GM12873 (cell line): ENCODE data around the gene ATF5.

Experiments
- TF ChIP-seq, protein P1 (sequence below): IDR thresholded peaks from 2 replicates; pipeline ENCODE4 v1.5.1; 2012; ENCODE audit warnings: low read depth, mild to moderate bottlenecking, moderate library complexity, low read length, control low read depth; ENCODE audit not compliant: insufficient read depth; ENCODE audit errors: missing control alignments

The ATF5 gene

DNA sequence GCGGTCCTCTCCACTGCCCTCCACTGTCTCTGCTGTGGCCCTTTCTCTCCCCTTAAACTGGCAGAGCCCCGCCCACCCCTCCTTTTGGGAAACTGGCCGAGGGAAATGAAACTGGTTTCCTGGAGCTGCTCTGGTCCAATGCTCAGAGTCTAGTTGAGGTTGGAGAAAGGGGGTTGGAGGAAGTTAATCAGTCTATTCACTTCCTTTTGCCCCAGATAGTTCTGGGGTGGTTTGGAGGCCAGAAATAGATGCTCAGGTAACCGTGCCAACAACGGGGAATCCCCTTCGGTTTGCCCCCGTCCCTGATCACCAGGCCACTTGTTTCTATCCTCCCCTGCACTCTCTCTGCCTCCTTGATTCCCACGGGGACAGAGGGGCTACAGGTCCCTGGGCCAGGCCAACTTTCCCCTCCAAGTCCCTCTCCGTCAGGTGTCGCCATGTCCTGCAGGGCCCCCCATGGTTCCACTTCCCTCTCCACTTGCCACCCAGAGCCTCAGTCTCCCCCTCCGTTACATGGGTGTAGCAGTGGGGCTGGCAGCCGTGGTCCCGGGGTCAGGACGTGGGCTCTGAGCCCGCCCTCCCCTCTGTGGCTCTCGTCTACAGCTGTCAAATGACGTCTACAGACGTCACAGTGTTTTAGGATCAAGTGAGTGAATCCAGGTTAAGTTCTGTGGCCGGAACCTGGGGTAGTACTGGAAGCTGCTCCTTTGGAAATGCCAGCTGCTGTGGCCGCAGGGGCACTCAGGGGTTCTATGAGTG lies 32.0 kb upstream of the ATF5 start, which contains the start of gene IL4I1:
TSS of gene IL4I1 (minus strand) at position 25 of the 759 bp plus-strand sequence. CDS start 727 bp downstream, outside the sequence.
- TF ChIP-seq, protein P1, sequence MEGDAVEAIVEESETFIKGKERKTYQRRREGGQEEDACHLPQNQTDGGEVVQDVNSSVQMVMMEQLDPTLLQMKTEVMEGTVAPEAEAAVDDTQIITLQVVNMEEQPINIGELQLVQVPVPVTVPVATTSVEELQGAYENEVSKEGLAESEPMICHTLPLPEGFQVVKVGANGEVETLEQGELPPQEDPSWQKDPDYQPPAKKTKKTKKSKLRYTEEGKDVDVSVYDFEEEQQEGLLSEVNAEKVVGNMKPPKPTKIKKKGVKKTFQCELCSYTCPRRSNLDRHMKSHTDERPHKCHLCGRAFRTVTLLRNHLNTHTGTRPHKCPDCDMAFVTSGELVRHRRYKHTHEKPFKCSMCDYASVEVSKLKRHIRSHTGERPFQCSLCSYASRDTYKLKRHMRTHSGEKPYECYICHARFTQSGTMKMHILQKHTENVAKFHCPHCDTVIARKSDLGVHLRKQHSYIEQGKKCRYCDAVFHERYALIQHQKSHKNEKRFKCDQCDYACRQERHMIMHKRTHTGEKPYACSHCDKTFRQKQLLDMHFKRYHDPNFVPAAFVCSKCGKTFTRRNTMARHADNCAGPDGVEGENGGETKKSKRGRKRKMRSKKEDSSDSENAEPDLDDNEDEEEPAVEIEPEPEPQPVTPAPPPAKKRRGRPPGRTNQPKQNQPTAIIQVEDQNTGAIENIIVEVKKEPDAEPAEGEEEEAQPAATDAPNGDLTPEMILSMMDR, result no peak

DNA sequence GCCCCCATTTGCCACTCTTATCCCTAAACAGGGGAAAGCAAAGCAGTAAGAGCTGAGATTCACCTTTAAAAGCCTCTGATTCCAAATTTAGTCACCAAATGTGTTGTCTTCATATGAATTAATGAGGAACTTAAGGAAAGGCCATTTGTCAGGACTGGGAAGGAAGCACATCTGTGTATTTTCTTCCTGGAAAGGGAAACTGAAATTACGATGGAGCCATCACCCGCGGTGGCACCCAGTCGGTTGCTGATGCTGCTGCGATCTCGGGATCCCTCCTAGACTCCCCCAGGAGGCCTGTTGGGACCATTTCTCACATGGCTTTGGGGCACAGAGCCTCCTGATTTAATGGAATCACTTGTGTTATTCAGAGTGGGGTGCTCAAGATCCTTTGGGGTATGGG lies 24.9 kb upstream of the ATF5 start:
- TF ChIP-seq, protein P1, result no peak

DNA sequence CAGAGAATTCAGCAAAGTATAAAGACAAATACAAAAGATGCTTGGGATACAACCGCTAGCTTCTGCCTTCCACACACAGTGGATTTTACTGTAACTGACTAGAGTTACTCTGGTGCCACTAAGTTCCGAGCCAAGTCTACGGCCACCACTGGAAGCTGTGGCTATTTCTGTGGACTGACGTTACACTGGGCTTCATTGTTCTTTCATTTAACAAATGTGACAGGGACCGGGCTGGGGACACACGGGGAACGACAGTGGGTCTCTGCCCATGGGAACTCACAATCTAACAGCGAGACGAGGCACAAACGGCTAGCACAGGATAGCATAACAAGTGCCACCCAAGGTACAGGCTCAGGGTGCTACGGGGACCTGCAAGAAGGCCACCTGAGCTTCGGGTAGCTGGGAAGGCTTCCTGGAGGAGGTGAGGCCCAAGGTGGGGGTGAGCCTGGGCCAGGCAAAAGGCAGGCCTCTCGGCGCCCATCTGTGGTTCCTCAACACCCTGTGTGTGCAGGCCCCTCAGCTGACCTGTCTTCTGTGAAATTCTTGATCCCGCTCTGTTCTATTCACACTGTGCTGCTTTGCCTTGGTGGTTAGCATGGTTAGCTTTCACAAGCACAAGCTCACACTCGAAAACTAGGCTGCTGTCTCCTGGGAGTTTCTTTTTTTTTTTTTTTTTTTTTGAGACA lies 22.0 kb upstream of the ATF5 start:
- TF ChIP-seq, protein P1, result no peak

DNA sequence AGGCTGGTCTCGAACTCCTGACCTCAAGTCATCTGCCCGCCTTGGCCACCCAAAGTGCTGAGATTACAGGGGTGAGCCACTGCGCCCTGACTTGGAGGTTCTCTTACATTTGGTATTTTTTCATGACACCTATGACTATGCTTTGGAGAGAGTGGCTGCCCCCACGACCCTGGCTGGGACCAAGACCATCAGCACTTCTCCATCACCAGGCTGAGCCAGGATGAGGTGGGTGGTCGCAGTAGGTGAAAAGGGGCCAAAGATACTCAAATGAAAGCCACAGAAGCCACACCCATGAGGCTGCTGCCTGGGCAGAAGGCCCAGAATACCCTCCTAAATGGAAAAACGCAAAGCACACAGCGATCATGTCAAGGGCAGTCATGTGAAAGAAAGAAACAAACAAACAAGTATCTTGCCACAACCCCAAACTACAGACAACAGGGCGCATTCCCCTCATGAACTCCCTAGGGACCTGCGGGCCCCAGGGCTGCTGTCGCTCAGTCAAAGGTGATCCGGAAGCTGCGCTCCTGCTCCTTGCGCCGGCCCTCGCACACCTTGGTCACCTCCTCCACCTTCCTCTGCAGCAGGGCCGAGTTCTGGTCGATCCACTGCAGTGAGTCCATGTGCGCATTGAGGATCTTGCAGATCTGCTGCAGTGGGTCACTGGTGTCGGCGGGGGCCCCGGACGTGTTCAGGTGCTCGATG lies 21.1 kb upstream of the ATF5 start:
- TF ChIP-seq, protein P1, result no peak

DNA sequence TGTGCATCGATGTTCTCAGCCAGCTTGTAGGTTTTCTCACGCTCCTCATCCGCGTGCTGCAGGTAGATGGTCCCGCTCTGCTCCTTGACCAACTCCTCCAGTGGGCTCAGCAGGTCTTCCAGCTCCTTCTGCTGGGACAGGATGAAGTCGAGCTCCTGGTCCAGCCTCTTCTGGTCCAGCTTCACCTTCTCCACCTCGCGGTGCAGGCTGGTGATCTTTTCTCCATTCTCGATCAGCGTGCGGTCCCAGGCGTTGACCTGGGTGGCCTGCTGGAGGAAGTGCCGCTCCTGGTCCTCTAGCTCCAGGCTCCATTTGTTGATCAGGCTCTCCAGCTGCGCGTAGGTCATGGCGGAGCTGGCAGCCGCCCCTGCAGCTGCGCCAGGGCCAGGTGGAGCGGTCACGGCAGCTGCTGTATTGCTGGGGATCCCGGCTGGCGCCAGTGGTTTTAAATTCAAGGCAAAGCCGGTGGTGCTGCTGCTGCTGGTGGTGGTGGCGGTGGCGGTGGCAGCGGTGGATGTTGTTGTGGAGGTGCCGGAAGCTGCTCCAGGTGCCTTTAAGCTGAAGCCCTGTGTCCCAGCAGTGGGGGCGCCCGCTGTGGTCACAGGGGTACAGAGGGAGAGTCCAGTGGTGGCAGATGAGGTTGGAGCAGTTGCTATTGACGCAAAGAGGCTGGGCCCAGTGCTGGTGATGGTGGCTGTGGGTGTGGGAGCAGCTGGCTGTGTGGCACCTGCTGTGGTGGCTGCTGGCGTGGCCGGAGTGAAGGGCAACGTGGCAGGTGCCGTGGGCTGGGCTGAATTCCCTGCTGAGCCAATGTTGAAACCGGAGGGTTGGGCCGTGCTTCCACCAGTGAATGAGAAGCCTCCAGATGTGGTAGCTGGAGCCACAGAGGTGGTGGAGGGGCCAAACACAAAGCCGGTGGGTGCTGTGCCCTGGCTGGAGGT lies 20.3 kb upstream of the ATF5 start:
- TF ChIP-seq, protein P1, result no peak

DNA sequence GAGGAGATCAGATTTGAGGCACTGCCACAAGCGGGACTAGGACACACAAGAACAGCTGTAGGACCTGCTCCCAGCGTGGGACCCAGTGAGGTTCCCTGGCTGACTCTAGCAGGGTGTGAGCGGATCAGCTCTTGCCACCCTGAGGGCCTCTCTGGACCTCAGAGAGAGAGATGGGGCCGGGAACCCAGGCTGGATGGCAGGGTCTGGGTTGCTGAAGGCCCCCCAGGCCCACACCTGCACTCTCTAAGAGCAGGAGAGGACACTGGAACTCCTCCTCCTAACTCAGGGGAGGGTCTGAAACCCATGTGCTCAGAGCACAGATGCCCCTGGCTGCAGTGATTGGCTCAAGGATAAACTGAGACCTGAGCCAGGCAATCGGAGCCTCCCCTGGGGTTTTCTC lies 18.8 kb upstream of the ATF5 start:
- TF ChIP-seq, protein P1, result no peak
